Nephron (organoid): ENCODE measurements around the gene SOD2.
"Not testable (repeated sequence)": the region's sequence is repeated elsewhere in the genome, so short reads cannot be mapped to it uniquely, and the experiment has no call there.

Experiments
- H3K27ac Mint-ChIP-seq, 3 experiments: 2 replicates each; pipeline ENCODE4 v1.8.0; 2020; ENCODE audit warnings: mixed read lengths in 3 of 3, mild to moderate bottlenecking in 2 of 3, moderate library complexity in 1 of 3
- H3K27me3 Mint-ChIP-seq: 2 replicates; pipeline ENCODE4 v1.8.0; 2021; ENCODE audit warnings: low read depth, mild to moderate bottlenecking, moderate library complexity, mixed read lengths
- H3K36me3 Mint-ChIP-seq: 2 replicates; pipeline ENCODE4 v1.8.0; 2020; ENCODE audit warnings: low read depth, mixed read lengths
- H3K4me1 Mint-ChIP-seq: 2 replicates; pipeline ENCODE4 v1.8.0; 2020; ENCODE audit warnings: mixed read lengths
- H3K4me3 Mint-ChIP-seq, 3 experiments: 2 replicates each; pipeline ENCODE4 v1.8.0; 2020; ENCODE audit warnings: mild to moderate bottlenecking in 3 of 3, mixed read lengths in 3 of 3, moderate library complexity in 2 of 3
- H3K9me3 Mint-ChIP-seq: 2 replicates; pipeline ENCODE4 v1.8.0; 2020; ENCODE audit warnings: mixed read lengths
- CTCF ChIP-seq, 3 experiments: fragments of 200-600 bp; sonication (generic); IDR thresholded peaks; one replicate each; pipeline ENCODE4 v1.5.0; 2021; ENCODE audit warnings: antibody characterized with exemption in 3 of 3; ENCODE audit not compliant: unreplicated experiment in 3 of 3

Gene SOD2

GRCh38 chr6:159680104-159680503, 12.9 kb downstream of the SOD2 start:
- Mint-ChIP-seq H3K36me3 (peaks cover 45% of the 10 kb centered on the region), H3K4me3 (no peak overlapping the region), H3K27ac (peak overlapping the region in 1 of 3 experiments; percentile 4), H3K4me1 (no peaks in the 10 kb centered on the region), H3K27me3 (no peaks in the 10 kb centered on the region), H3K9me3 (peaks cover 3% of the 10 kb centered on the region)
- no peak for TF ChIP-seq CTCF (IDR thresholded peaks at IDR 0.05; ENCODE audit: unreplicated experiment in 3 of 3)

DNA sequence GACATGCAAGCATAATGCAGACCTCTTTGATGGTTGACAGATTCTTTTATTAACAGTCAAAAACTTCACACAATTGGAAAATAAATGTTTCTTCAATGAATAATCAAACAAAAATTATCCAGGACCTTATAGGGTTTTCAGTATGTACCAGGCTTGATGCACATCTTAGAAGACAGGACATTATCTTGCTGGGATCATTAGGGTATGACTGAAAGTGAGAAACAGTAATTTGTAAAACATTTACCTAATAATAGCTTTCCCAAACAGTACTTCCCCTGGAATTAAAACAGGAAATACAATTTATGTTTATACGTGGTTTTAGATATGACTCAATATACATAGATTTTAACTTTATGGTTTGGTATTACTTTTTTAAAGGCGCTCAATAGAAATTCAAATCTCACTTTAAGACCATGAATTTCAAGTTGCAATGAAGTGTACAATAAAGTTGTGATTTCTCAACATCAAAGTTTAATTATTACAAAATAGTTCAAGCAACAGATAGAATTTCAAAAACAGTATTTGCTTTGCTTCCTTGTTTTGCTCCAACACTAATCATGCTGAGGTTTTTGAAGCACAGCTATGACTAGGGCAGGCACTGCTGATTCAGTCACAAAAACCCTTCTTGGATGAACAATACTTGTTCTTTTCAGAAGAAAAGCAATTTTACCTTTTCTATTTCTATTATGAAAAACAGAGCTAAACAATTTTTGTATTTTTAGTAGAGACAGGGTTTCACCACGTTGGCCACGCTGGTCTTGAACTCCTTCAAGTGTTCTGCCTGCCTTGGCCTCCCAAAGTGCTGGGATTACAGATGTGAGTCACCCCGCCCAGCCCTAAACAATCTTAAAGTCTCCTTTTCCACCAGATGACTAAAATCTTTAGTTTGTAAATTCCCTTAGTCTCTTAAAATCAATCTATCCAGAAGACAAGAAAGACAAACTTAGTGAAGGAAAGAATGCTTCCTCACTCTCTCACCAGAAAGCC, 13.7 kb downstream of the SOD2 start:
- peaks cover 44% of the 10 kb centered on the region for H3K36me3 Mint-ChIP-seq
- no peak for TF ChIP-seq CTCF (IDR thresholded peaks at IDR 0.05; ENCODE audit: unreplicated experiment in 3 of 3)
- H3K4me1 Mint-ChIP-seq, result no peaks in the 10 kb centered on the region
- peak overlapping the region in 1 of 3 experiments; percentile 4 for H3K27ac Mint-ChIP-seq
- H3K27me3 Mint-ChIP-seq, result no peaks in the 10 kb centered on the region
- no peak overlapping the region for H3K4me3 Mint-ChIP-seq
- H3K9me3 Mint-ChIP-seq, result peaks cover 3% of the 10 kb centered on the region

GRCh38 chr6:159678574-159678973, 14.5 kb downstream of the SOD2 start:
- Mint-ChIP-seq H3K27me3 (no peaks in the 10 kb centered on the region), H3K4me3 (no peak overlapping the region), H3K36me3 (peaks cover 43% of the 10 kb centered on the region), H3K4me1 (no peaks in the 10 kb centered on the region), H3K27ac (no peak overlapping the region), H3K9me3 (peaks cover 7% of the 10 kb centered on the region)
- TF ChIP-seq CTCF (IDR thresholded peaks at IDR 0.05; ENCODE audit: unreplicated experiment in 3 of 3), result no peak

- no peak for TF ChIP-seq CTCF (IDR thresholded peaks at IDR 0.05; ENCODE audit: unreplicated experiment in 3 of 3)
- Mint-ChIP-seq H3K4me1 (no peaks in the 10 kb centered on the region), H3K36me3 (peaks cover 48% of the 10 kb centered on the region), H3K27me3 (no peaks in the 10 kb centered on the region), H3K27ac (no peak overlapping the region), H3K9me3 (peaks cover 11% of the 10 kb centered on the region), H3K4me3 (no peak overlapping the region)
Measured at GRCh38 chr6:159677506-159678165, 15.4 kb downstream of the SOD2 start.

- Mint-ChIP-seq H3K27ac (no peak overlapping the region), H3K27me3 (no peaks in the 10 kb centered on the region), H3K36me3 (peaks cover 46% of the 10 kb centered on the region), H3K4me3 (no peak overlapping the region), H3K4me1 (no peaks in the 10 kb centered on the region), H3K9me3 (peaks cover 12% of the 10 kb centered on the region)
- no peak for TF ChIP-seq CTCF (IDR thresholded peaks at IDR 0.05; ENCODE audit: unreplicated experiment in 3 of 3)
Measured at GRCh38 chr6:159676890-159677505, 16.0 kb downstream of the SOD2 start.

GRCh38 chr6:159676236-159676635, 16.8 kb downstream of the SOD2 start:
- H3K9me3 Mint-ChIP-seq, result peaks cover 16% of the 10 kb centered on the region
- H3K27ac Mint-ChIP-seq, H3K27me3 Mint-ChIP-seq: not testable (repeated sequence)

More at GRCh38 chr6:159676236-159676635, 16.8 kb downstream of the SOD2 start:
- not testable (repeated sequence) for H3K4me1 Mint-ChIP-seq, H3K4me3 Mint-ChIP-seq
- peaks cover 44% of the 10 kb centered on the region for H3K36me3 Mint-ChIP-seq
